HEK293 (cell line): ENCODE measurements around the gene RHBDF2.

Experiments
- CTCF ChIA-PET: fragments of 350-600 bp; formaldehyde crosslinking; extraction: SDS; loops from one replicate; lab custom pipeline; 2021; ENCODE audit warnings: antibody characterized with exemption; lab: Yijun Ruan, JAX
- POLR2A ChIA-PET: fragments of 300-600 bp; formaldehyde crosslinking; extraction: SDS; loops from one replicate; lab custom pipeline; 2020; ENCODE audit warnings: antibody characterized with exemption, inconsistent platforms; lab: Yijun Ruan, JAX
- H3K27ac ChIP-seq: fragments of 200-500 bp; sonication (Bioruptor generic); 2 replicates; pipeline ENCODE4 v1.5.1; 2014; ENCODE audit warnings: low read depth, low read length, control low read depth, inconsistent platforms; ENCODE audit errors: extremely low read depth
- H3K36me3 ChIP-seq, 2 experiments: fragments of 200-500 bp in 1 of 2; sonication (Bioruptor generic) in 1 of 2; 1 replicate in 1 of 2; 2 replicates in 1 of 2; pipeline ENCODE4 v1.5.1; 2014 to 2017; ENCODE audit warnings: inconsistent platforms in 2 of 2, low read length in 2 of 2; ENCODE audit not compliant: control insufficient read depth in 2 of 2, insufficient read depth in 1 of 2
- H3K4me1 ChIP-seq: fragments of 200-500 bp; sonication (Bioruptor generic); 2 replicates; pipeline ENCODE4 v1.5.1; 2014; ENCODE audit warnings: mild to moderate bottlenecking, low read length, inconsistent platforms; ENCODE audit not compliant: control insufficient read depth, insufficient read depth
- H3K4me3 ChIP-seq: 2 replicates; pipeline ENCODE4 v1.5.1; 2011; ENCODE audit warnings: low read depth, mild to moderate bottlenecking, control low read depth, low read length, moderate library complexity
- H3K9me3 ChIP-seq: fragments of 200-500 bp; sonication (Bioruptor generic); 2 replicates; pipeline ENCODE4 v1.5.1; 2014; ENCODE audit warnings: low read depth, low read length, inconsistent platforms; ENCODE audit not compliant: control insufficient read depth, insufficient read depth
- AEBP2 ChIP-seq: fragments of 450-650 bp; formaldehyde crosslinking; IDR thresholded peaks from 2 replicates; pipeline ENCODE4 v1.5.1; 2016; ENCODE audit warnings: missing biosample characterization, missing genetic modification characterization, borderline replicate concordance
- BCL6B ChIP-seq: fragments of 450-650 bp; formaldehyde crosslinking; IDR thresholded peaks from 2 replicates; pipeline ENCODE4 v1.5.1; 2017; ENCODE audit warnings: missing biosample characterization, missing genetic modification characterization
- CTCF ChIP-seq: fragments of 450-650 bp; formaldehyde crosslinking; IDR thresholded peaks from 2 replicates; pipeline ENCODE4 v1.5.1; 2016; ENCODE audit warnings: missing biosample characterization, missing genetic modification characterization
- KLF17 ChIP-seq: fragments of 450-650 bp; formaldehyde crosslinking; IDR thresholded peaks from 2 replicates; pipeline ENCODE4 v1.5.1; 2016; ENCODE audit warnings: missing biosample characterization, missing genetic modification characterization
- PRDM1 ChIP-seq: fragments of 450-650 bp; formaldehyde crosslinking; IDR thresholded peaks from 2 replicates; pipeline ENCODE4; 2016; ENCODE audit warnings: missing biosample characterization, missing genetic modification characterization
- ZBTB20 ChIP-seq: fragments of 450-650 bp; formaldehyde crosslinking; IDR thresholded peaks from 2 replicates; pipeline ENCODE4 v1.5.1; 2016; ENCODE audit warnings: missing biosample characterization, missing genetic modification characterization
- ZBTB8A ChIP-seq: fragments of 450-650 bp; formaldehyde crosslinking; IDR thresholded peaks from 2 replicates; pipeline ENCODE4 v1.5.1; 2016; ENCODE audit warnings: missing biosample characterization, missing genetic modification characterization
- ZNF223 ChIP-seq: fragments of 450-650 bp; formaldehyde crosslinking; IDR thresholded peaks from 2 replicates; pipeline ENCODE4 v1.5.1; 2016; ENCODE audit warnings: missing biosample characterization, missing genetic modification characterization
- ZNF239 ChIP-seq: fragments of 450-650 bp; formaldehyde crosslinking; IDR thresholded peaks from 2 replicates; pipeline ENCODE4 v1.5.1; 2016; ENCODE audit warnings: missing biosample characterization, missing genetic modification characterization
- ZNF311 ChIP-seq: fragments of 450-650 bp; formaldehyde crosslinking; IDR thresholded peaks from 2 replicates; pipeline ENCODE4 v1.5.1; 2017; ENCODE audit warnings: missing biosample characterization, missing genetic modification characterization, borderline replicate concordance
- ZNF335 ChIP-seq: fragments of 450-650 bp; formaldehyde crosslinking; conservative IDR thresholded peaks from 2 replicates; pipeline ENCODE4 v1.5.1; 2016; ENCODE audit warnings: missing biosample characterization, missing genetic modification characterization
- ZNF394 ChIP-seq: fragments of 450-650 bp; formaldehyde crosslinking; IDR thresholded peaks from 2 replicates; pipeline ENCODE4 v1.5.1; 2016; ENCODE audit warnings: missing biosample characterization, missing genetic modification characterization, mild to moderate bottlenecking, moderate library complexity, borderline replicate concordance
- ZNF416 ChIP-seq: fragments of 450-650 bp; formaldehyde crosslinking; IDR thresholded peaks from 2 replicates; pipeline ENCODE4 v1.5.1; 2016; ENCODE audit warnings: missing biosample characterization, missing genetic modification characterization
- ZNF501 ChIP-seq: fragments of 450-650 bp; formaldehyde crosslinking; IDR thresholded peaks from 2 replicates; pipeline ENCODE4 v1.5.1; 2016; ENCODE audit warnings: missing biosample characterization, missing genetic modification characterization
- ZNF510 ChIP-seq: fragments of 450-650 bp; formaldehyde crosslinking; IDR thresholded peaks from 2 replicates; pipeline ENCODE4 v1.5.1; 2018; ENCODE audit warnings: mild to moderate bottlenecking, missing genetic modification characterization, missing biosample characterization; ENCODE audit not compliant: insufficient replicate concordance
- ZNF513 ChIP-seq: fragments of 450-650 bp; IDR thresholded peaks from 2 replicates; pipeline ENCODE4 v1.5.1; 2018; ENCODE audit warnings: missing biosample characterization, missing genetic modification characterization
- ZNF530 ChIP-seq: fragments of 450-650 bp; formaldehyde crosslinking; IDR thresholded peaks from 2 replicates; pipeline ENCODE4 v1.5.1; 2016; ENCODE audit warnings: low read depth, missing biosample characterization, missing genetic modification characterization
- ZNF549 ChIP-seq: fragments of 450-650 bp; IDR thresholded peaks from 2 replicates; pipeline ENCODE4 v1.5.1; 2018; ENCODE audit warnings: missing biosample characterization, missing genetic modification characterization, mild to moderate bottlenecking, inconsistent platforms, moderate library complexity
- ZNF658 ChIP-seq: fragments of 450-650 bp; formaldehyde crosslinking; IDR thresholded peaks from 2 replicates; pipeline ENCODE4; 2016; ENCODE audit warnings: missing biosample characterization, missing genetic modification characterization
- ZNF670 ChIP-seq: fragments of 450-650 bp; formaldehyde crosslinking; IDR thresholded peaks from 2 replicates; pipeline ENCODE4 v1.5.1; 2016; ENCODE audit warnings: missing biosample characterization, missing genetic modification characterization, low read depth
- ZNF704 ChIP-seq: fragments of 450-650 bp; formaldehyde crosslinking; IDR thresholded peaks from 2 replicates; pipeline ENCODE4 v1.5.1; 2016; ENCODE audit warnings: missing biosample characterization, missing genetic modification characterization
- ZNF830 ChIP-seq: fragments of 450-650 bp; IDR thresholded peaks from 2 replicates; pipeline ENCODE4 v1.5.0; 2018; ENCODE audit warnings: missing biosample characterization, missing genetic modification characterization, low read depth, mild to moderate bottlenecking, moderate library complexity

The RHBDF2 gene

GRCh38 chr17:76433693-76434092 lies 67.5 kb downstream of the RHBDF2 start (continued):
- TF ChIP-seq CTCF (tag by site-specific recombination) = no peak
- no peak for TF ChIP-seq PRDM1

GRCh38 chr17:76432712-76433336 lies 68.4 kb downstream of the RHBDF2 start:
- CTCF ChIA-PET = no interaction called here
- Histone ChIP-seq H3K36me3 (peaks cover 0 to 9% of the 10 kb centered on the region in 2 experiments; a peak in 1 of 3 replicates), H3K4me1 (peaks cover 5% of the 10 kb centered on the region)
- TF ChIP-seq ZNF549 (tag by site-specific recombination) (no peak), ZNF416 (no peak), KLF17 (no peak), BCL6B (tag by site-specific recombination) (no peak), ZNF530 (no peak), ZNF223 (tag by site-specific recombination) (no peak), ZNF239 (no peak), ZNF335 (tag by site-specific recombination) (no peak), AEBP2 (no peak), ZNF830 (tag by site-specific recombination) (no peak), ZNF658 (tag by site-specific recombination) (no peak), ZNF670 (tag by site-specific recombination) (no peak), ZBTB8A (no peak), ZBTB20 (no peak), ZNF311 (tag by site-specific recombination) (no peak), ZNF510 (no peak), ZNF513 (tag by site-specific recombination) (no peak), ZNF704 (tag by site-specific recombination) (no peak), ZNF501 (tag by site-specific recombination) (no peak), ZNF394 (tag by site-specific recombination) (no peak)
- TF ChIP-seq, all 188 proteins: peak for 0
- POLR2A ChIA-PET = no interaction called here
- Histone ChIP-seq H3K27ac (no peak overlapping the region), H3K4me3 (no peak overlapping the region), H3K9me3 (no peaks in the 10 kb centered on the region)
